ENCODE measurements around the gene SIK1.
"Not testable (repeated sequence)": the region's sequence is repeated elsewhere in the genome, so short reads cannot be mapped to it uniquely, and the experiment has no call there.

- TF ChIP-seq CTCF (conservative IDR thresholded peaks at IDR 0.05; ENCODE audit: low read depth in 2 of 2); POLR2AphosphoS5 (IDR thresholded peaks at IDR 0.05; ENCODE audit: low read depth); REST (IDR thresholded peaks at IDR 0.05; ENCODE audit: unreplicated experiment); CREB1 (CRISPR knock-in tag; IDR thresholded peaks at IDR 0.05; ENCODE audit: low read depth); EZH2 (IDR thresholded peaks at IDR 0.05; ENCODE audit: low read depth, unreplicated experiment); EZH2phosphoT487 (IDR thresholded peaks at IDR 0.05; ENCODE audit: unreplicated experiment); STAT1 (IDR thresholded peaks at IDR 0.05; ENCODE audit: unreplicated experiment); ZNF331 (CRISPR knock-in tag; IDR thresholded peaks at IDR 0.05; ENCODE audit: low read depth): not testable (repeated sequence)
Measured at GRCh38 chr21:43454176-43454575, 27.2 kb upstream of the SIK1 start.
